Activated T-cell treated with anti-CD3 and anti-CD28 coated beads, Interleukin-2, amount 50 U/mL, for 72 hours (primary cell): ENCODE measurements around the gene ATG9B. TPM values are rescaled to one million over a fixed set of nuclear protein-coding genes. Genes with fewer than 3 reads are reported as not detected.

Source experiments
- ATAC-seq, 2 donors: fragments of 150-1000 bp; cut with Tn5 transposase; replicated peaks in 1 of 2; 2 replicates each; pipeline ENCODE4 v1.10.0; 2021; ENCODE audit warnings: moderate library complexity in 2 of 2, mild to moderate bottlenecking in 1 of 2
- DNase-seq, 2 donors: peaks; one replicate each; pipeline ENCODE4 v3.0.0; 2021 to 2022; ENCODE audit warnings: mixed read lengths in 1 of 2
- H3K27ac Mint-ChIP-seq: one replicate; pipeline ENCODE4 v1.8.0; 2022; ENCODE audit warnings: mild to moderate bottlenecking, moderate library complexity, mixed read lengths
- H3K27me3 Mint-ChIP-seq: one replicate; pipeline ENCODE4 v1.8.0; 2022; ENCODE audit warnings: low read depth, mixed read lengths
- H3K36me3 Mint-ChIP-seq, 2 donors: one replicate each; pipeline ENCODE4 v1.8.0; 2022; ENCODE audit warnings: mixed read lengths in 2 of 2, mild to moderate bottlenecking in 1 of 2; ENCODE audit not compliant: insufficient read depth in 2 of 2
- H3K4me1 Mint-ChIP-seq: one replicate; pipeline ENCODE4 v1.8.0; 2022; ENCODE audit warnings: low read depth, mixed read lengths
- H3K4me3 Mint-ChIP-seq, 2 donors: one replicate each; pipeline ENCODE4 v1.8.0; 2022; ENCODE audit warnings: mild to moderate bottlenecking in 2 of 2, mixed read lengths in 2 of 2, moderate library complexity in 2 of 2
- H3K9me3 Mint-ChIP-seq, 2 donors: one replicate each; pipeline ENCODE4 v1.8.0; 2022; ENCODE audit warnings: mixed read lengths in 2 of 2
- total RNA-seq, 2 donors: library from RNA; stranded (reverse); gene quantifications; one replicate each; pipeline ENCODE4 v1.2.3, GENCODE V29; 2022

ATG9B gene
- total RNA-seq, 2 donors from 2014 or later = 9.0 to 10.1 TPM

GRCh38 chr7:150994141-150994837 is 30.0 kb downstream of the ATG9B start:
- H3K4me3 Mint-ChIP-seq = peak overlapping the region; percentile 22 to 34
- ATAC-seq = peak; percentile 46 to 74
- peaks cover 12% of the 10 kb centered on the region for H3K4me1 Mint-ChIP-seq

GRCh38 chr7:150993511-150993910 is 30.8 kb downstream of the ATG9B start:
- H3K27ac Mint-ChIP-seq = no peak overlapping the region

More at GRCh38 chr7:150994141-150994837, 30.0 kb downstream of the ATG9B start:
- Mint-ChIP-seq H3K36me3 (peaks cover 10 to 13% of the 10 kb centered on the region in 2 donors), H3K27ac (no peak overlapping the region), H3K9me3 (peaks cover 8 to 12% of the 10 kb centered on the region in 2 donors), H3K27me3 (no peaks in the 10 kb centered on the region)
- DNase-seq = no peak

GRCh38 chr7:150992833-150993302 is 31.4 kb downstream of the ATG9B start:
- H3K9me3 Mint-ChIP-seq = peaks cover 8 to 12% of the 10 kb centered on the region in 2 donors
- no peak overlapping the region for H3K27ac Mint-ChIP-seq
- H3K4me1 Mint-ChIP-seq = peaks cover 21% of the 10 kb centered on the region
- DNase-seq = no peak
- peaks cover 6% of the 10 kb centered on the region for H3K27me3 Mint-ChIP-seq
- H3K36me3 Mint-ChIP-seq = peaks cover 10 to 13% of the 10 kb centered on the region in 2 donors
- ATAC-seq = peak; percentile 39 to 50
- no peak overlapping the region for H3K4me3 Mint-ChIP-seq

More at GRCh38 chr7:150993511-150993910, 30.8 kb downstream of the ATG9B start:
- Mint-ChIP-seq H3K9me3 (peaks cover 8 to 12% of the 10 kb centered on the region in 2 donors), H3K4me3 (no peak overlapping the region), H3K27me3 (no peaks in the 10 kb centered on the region), H3K36me3 (peaks cover 10 to 13% of the 10 kb centered on the region in 2 donors), H3K4me1 (peaks cover 15% of the 10 kb centered on the region)
- DNase-seq = no peak
- ATAC-seq = no peak

GRCh38 chr7:150992051-150992640 is 32.1 kb downstream of the ATG9B start:
- no peak for ATAC-seq
- no peak overlapping the region for H3K4me3 Mint-ChIP-seq
- no peak overlapping the region for H3K27ac Mint-ChIP-seq
- peaks cover 10 to 13% of the 10 kb centered on the region in 2 donors for H3K36me3 Mint-ChIP-seq
- peaks cover 18% of the 10 kb centered on the region for H3K4me1 Mint-ChIP-seq
- DNase-seq = no peak
- peaks cover 8 to 12% of the 10 kb centered on the region in 2 donors for H3K9me3 Mint-ChIP-seq
- peaks cover 6% of the 10 kb centered on the region for H3K27me3 Mint-ChIP-seq

- H3K36me3 Mint-ChIP-seq = peaks cover 10 to 13% of the 10 kb centered on the region in 2 donors
- H3K4me3 Mint-ChIP-seq = no peak within 1 kb of the TSS
- H3K4me1 Mint-ChIP-seq = peaks cover 16% of the 10 kb centered on the region
- peaks cover 6% of the 10 kb centered on the region for H3K27me3 Mint-ChIP-seq
- ATAC-seq (no peak), DNase-seq (no peak)
- no peak within 1 kb of the TSS for H3K27ac Mint-ChIP-seq
- peaks cover 8 to 12% of the 10 kb centered on the region in 2 donors for H3K9me3 Mint-ChIP-seq
These were observed 33.7 kb downstream of the ATG9B start, which contains the start of gene NOS3 for GRCh38 chr7:150990416-150991186. NOS3 (plus strand) TSS chr7:150991017; CDS start chr7:150993804, 2,787 bp downstream.

- Mint-ChIP-seq H3K36me3 (peaks cover 10 to 13% of the 10 kb centered on the region in 2 donors), H3K4me3 (no peak overlapping the region), H3K27me3 (peaks cover 6% of the 10 kb centered on the region), H3K4me1 (peaks cover 16% of the 10 kb centered on the region), H3K9me3 (peaks cover 8 to 12% of the 10 kb centered on the region in 2 donors), H3K27ac (no peak overlapping the region)
- ATAC-seq (no peak), DNase-seq (no peak)
These were observed 34.8 kb downstream of the ATG9B start for GRCh38 chr7:150989456-150989855.

GRCh38 chr7:150988230-150989226 is 35.8 kb downstream of the ATG9B start:
- H3K27me3 Mint-ChIP-seq = peaks cover 6% of the 10 kb centered on the region
- peak overlapping the region; percentile 3 to 58 for H3K4me3 Mint-ChIP-seq
- no peak overlapping the region for H3K27ac Mint-ChIP-seq
- H3K9me3 Mint-ChIP-seq = peaks cover 8 to 12% of the 10 kb centered on the region in 2 donors
- H3K4me1 Mint-ChIP-seq = peaks cover 16% of the 10 kb centered on the region
- peaks cover 10 to 13% of the 10 kb centered on the region in 2 donors for H3K36me3 Mint-ChIP-seq
- peak; percentile 73 to 77 for DNase-seq
- peak; percentile 71 to 74 for ATAC-seq

- ATAC-seq (no peak), DNase-seq (no peak)
- Mint-ChIP-seq H3K4me3 (no peak overlapping the region), H3K4me1 (peaks cover 16% of the 10 kb centered on the region), H3K27ac (no peak overlapping the region), H3K36me3 (peaks cover 9 to 13% of the 10 kb centered on the region in 2 donors), H3K9me3 (peaks cover 8 to 9% of the 10 kb centered on the region in 2 donors), H3K27me3 (peaks cover 18% of the 10 kb centered on the region)
These were observed 37.7 kb downstream of the ATG9B start for GRCh38 chr7:150986556-150986955.

- Mint-ChIP-seq H3K9me3 (peaks cover 6 to 9% of the 10 kb centered on the region in 2 donors), H3K4me1 (peaks cover 16% of the 10 kb centered on the region), H3K27me3 (peaks cover 23% of the 10 kb centered on the region), H3K36me3 (peaks cover 9 to 12% of the 10 kb centered on the region in 2 donors), H3K4me3 (no peak overlapping the region), H3K27ac (no peak overlapping the region)
- DNase-seq (peak; percentile 60 to 67), ATAC-seq (peak; percentile 61 to 74)
These were observed 38.2 kb downstream of the ATG9B start for GRCh38 chr7:150986099-150986512.

- H3K27me3 Mint-ChIP-seq = peaks cover 39% of the 10 kb centered on the region
These were observed 40.4 kb downstream of the ATG9B start for GRCh38 chr7:150983893-150984368.

GRCh38 chr7:150982351-150982750 is 41.9 kb downstream of the ATG9B start:
- DNase-seq = no peak
- Mint-ChIP-seq H3K36me3 (peaks cover 0 to 2% of the 10 kb centered on the region in 2 donors), H3K4me1 (peaks cover 15% of the 10 kb centered on the region), H3K9me3 (no peaks in the 10 kb centered on the region), H3K4me3 (no peak overlapping the region), H3K27me3 (peaks cover 41% of the 10 kb centered on the region), H3K27ac (no peak overlapping the region)
- no peak for ATAC-seq

More at GRCh38 chr7:150983893-150984368, 40.4 kb downstream of the ATG9B start:
- Mint-ChIP-seq H3K4me1 (peaks cover 16% of the 10 kb centered on the region), H3K36me3 (no peaks in the 10 kb centered on the region), H3K9me3 (no peaks in the 10 kb centered on the region), H3K27ac (no peak overlapping the region), H3K4me3 (no peak overlapping the region)
- DNase-seq (peak; percentile 23 to 34), ATAC-seq (no peak)

- Mint-ChIP-seq H3K4me3 (no peak overlapping the region), H3K4me1 (peaks cover 22% of the 10 kb centered on the region), H3K27ac (no peak overlapping the region)
These were observed 42.6 kb downstream of the ATG9B start for GRCh38 chr7:150981644-150982043.

More at GRCh38 chr7:150981644-150982043, 42.6 kb downstream of the ATG9B start:
- DNase-seq (no peak), ATAC-seq (no peak)
- peaks cover 48% of the 10 kb centered on the region for H3K27me3 Mint-ChIP-seq
- no peaks in the 10 kb centered on the region for H3K9me3 Mint-ChIP-seq
- peaks cover 0 to 2% of the 10 kb centered on the region in 2 donors for H3K36me3 Mint-ChIP-seq
